HG03066 (cell line): Measurements from ENCODE around the gene ALG9.

Experiments
- ATAC-seq: cut with Tn5 transposase; IDR thresholded peaks from one replicate; pipeline ENCODE4 v1.9.1; 2021; ENCODE audit warnings: low read depth; ENCODE audit not compliant: unreplicated experiment

ALG9 gene

GRCh38 chr11:111836721-111837120 is 34.7 kb downstream of the ALG9 start:
- peak; percentile 92 for ATAC-seq

GRCh38 chr11:111836162-111836561 is 35.2 kb downstream of the ALG9 start:
- no peak for ATAC-seq

GRCh38 chr11:111835665-111836064 is 35.7 kb downstream of the ALG9 start:
- no peak for ATAC-seq

GRCh38 chr11:111834432-111835163 is 36.8 kb downstream of the ALG9 start:
- ATAC-seq, result no peak

GRCh38 chr11:111833524-111833923 is 37.9 kb downstream of the ALG9 start:
- ATAC-seq, result no peak

- ATAC-seq, result peak; percentile 88
Observed at GRCh38 chr11:111829185-111829968, 42.0 kb downstream of the ALG9 start.

- no peak for ATAC-seq
Observed at GRCh38 chr11:111826322-111826950, 44.9 kb downstream of the ALG9 start.

GRCh38 chr11:111823629-111824028 is 47.8 kb downstream of the ALG9 start:
- ATAC-seq, result no peak

- no peak for ATAC-seq
Observed at GRCh38 chr11:111823131-111823530, 48.2 kb downstream of the ALG9 start.

- ATAC-seq, result no peak
Observed at GRCh38 chr11:111819829-111820237, 51.5 kb downstream of the ALG9 start.

- no peak for ATAC-seq
Observed at GRCh38 chr11:111819161-111819828, 52.1 kb downstream of the ALG9 start.

GRCh38 chr11:111815489-111815888 is 55.9 kb downstream of the ALG9 start:
- ATAC-seq, result no peak

- ATAC-seq, result no peak
Observed at GRCh38 chr11:111814557-111815320, 56.6 kb downstream of the ALG9 start.

- no peak for ATAC-seq
Observed at GRCh38 chr11:111814106-111814505, 57.3 kb downstream of the ALG9 start.

GRCh38 chr11:111812211-111812610 is 59.2 kb downstream of the ALG9 start:
- no peak for ATAC-seq

GRCh38 chr11:111811445-111811844 is 59.9 kb downstream of the ALG9 start:
- ATAC-seq, result no peak

- ATAC-seq, result no peak
Observed at GRCh38 chr11:111808834-111809233, 62.5 kb downstream of the ALG9 start.

GRCh38 chr11:111808063-111808588 is 63.3 kb downstream of the ALG9 start:
- no peak for ATAC-seq

- ATAC-seq, result no peak
Observed at GRCh38 chr11:111807076-111807475, 64.3 kb downstream of the ALG9 start.

GRCh38 chr11:111801135-111801534 is 70.2 kb downstream of the ALG9 start:
- ATAC-seq, result no peak
